ENCODE measurements around the gene SPACA1. TPM values are rescaled to one million over a fixed set of nuclear protein-coding genes. Genes with fewer than 3 reads are reported as not detected.

SPACA1 gene
- polyA plus RNA-seq, 1 donor from 2014 or later = not detected

DNA sequence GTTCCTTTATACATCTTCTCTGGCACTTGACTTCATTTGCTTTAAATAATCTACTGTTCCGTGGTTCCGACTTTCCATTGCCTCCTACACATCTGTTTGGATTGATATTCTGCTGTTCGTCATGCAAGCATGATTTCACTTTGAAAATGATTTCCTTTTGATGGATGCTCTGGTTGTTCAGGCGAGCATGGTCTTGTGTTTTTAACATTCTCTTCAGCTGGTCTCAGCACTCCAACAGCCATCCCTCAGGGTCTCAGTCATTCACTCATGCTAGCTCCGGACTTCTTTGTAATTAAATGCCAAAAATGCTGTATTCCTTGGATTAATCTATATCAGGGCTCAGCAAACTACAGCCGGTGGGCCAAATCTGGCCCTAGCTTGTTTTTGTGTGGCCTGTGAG lies 27.2 kb upstream of the SPACA1 start:
- Histone ChIP-seq H3K4me2 (ENCODE audit: low read length) (no peak overlapping the region), H3K36me3 (ENCODE audit: insufficient read depth, low read length) (no peaks in the 10 kb centered on the region), H3F3A (ENCODE audit: insufficient read depth, low read length, poor library complexity, severe bottlenecking) (no peaks in the 10 kb centered on the region), H3K79me2 (replicated peaks; ENCODE audit: insufficient read depth, low read length) (no peaks in the 10 kb centered on the region), H4K20me1 (ENCODE audit: insufficient read depth) (no peaks in the 10 kb centered on the region), H3K27ac (ENCODE audit: low read length) (no peak overlapping the region), H3K9me3 (ENCODE audit: low read length) (no peaks in the 10 kb centered on the region), H3K27me3 (ENCODE audit: insufficient read depth, low read depth, low read length) (no peaks in the 10 kb centered on the region), H3K9ac (ENCODE audit: low read length) (no peak overlapping the region), H3K9me2 (ENCODE audit: insufficient read depth, low read length) (no peaks in the 10 kb centered on the region), H2AFZ (ENCODE audit: low read depth, low read length) (no peak overlapping the region), H3K4me3 (ENCODE audit: low read length) (no peak overlapping the region)
- TF ChIP-seq RAD21 (conservative IDR thresholded peaks at IDR 0.05) (no peak), EZH2 (IDR thresholded peaks at IDR 0.05; ENCODE audit: borderline replicate concordance, insufficient read depth, low read length, poor library complexity, severe bottlenecking) (no peak), MXI1 (conservative IDR thresholded peaks at IDR 0.05; ENCODE audit: poor library complexity, severe bottlenecking) (no peak), TAF1 (IDR thresholded peaks at IDR 0.05; ENCODE audit: low read depth) (no peak), EP300 (conservative IDR thresholded peaks at IDR 0.05; ENCODE audit: poor library complexity, severe bottlenecking) (no peak), CTCF (IDR thresholded peaks at IDR 0.05; ENCODE audit: poor library complexity, severe bottlenecking) (no peak), SMC3 (conservative IDR thresholded peaks at IDR 0.05; ENCODE audit: poor library complexity) (no peak), POLR2AphosphoS5 (IDR thresholded peaks at IDR 0.05) (no peak), REST (IDR thresholded peaks at IDR 0.05; ENCODE audit: borderline replicate concordance) (no peak)

DNA sequence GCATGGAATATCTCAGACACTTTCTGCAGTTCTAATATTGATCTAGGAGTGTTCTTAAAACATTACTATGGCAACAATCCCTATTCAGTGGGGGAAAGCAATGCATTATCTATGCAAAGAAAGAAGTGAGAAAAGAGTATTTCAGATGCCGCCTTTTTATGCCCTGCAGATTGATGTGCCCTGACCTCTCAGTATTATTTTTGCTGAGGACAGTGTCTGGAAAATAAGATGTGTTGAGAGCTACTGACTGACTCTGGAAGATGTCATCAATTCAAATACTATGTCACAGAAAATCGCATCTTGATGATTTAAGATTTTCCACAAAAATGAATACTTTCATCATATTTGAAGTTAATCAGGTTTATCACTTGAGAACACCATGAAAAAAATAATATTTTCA lies 22.9 kb upstream of the SPACA1 start:
- no peak for TF ChIP-seq TAF1 (IDR thresholded peaks at IDR 0.05; ENCODE audit: low read depth)
- no peak for TF ChIP-seq SMC3 (conservative IDR thresholded peaks at IDR 0.05; ENCODE audit: poor library complexity)
- TF ChIP-seq MXI1 (conservative IDR thresholded peaks at IDR 0.05; ENCODE audit: poor library complexity, severe bottlenecking) = no peak
- no peak for TF ChIP-seq POLR2AphosphoS5 (IDR thresholded peaks at IDR 0.05)
- TF ChIP-seq CTCF (IDR thresholded peaks at IDR 0.05; ENCODE audit: poor library complexity, severe bottlenecking) = no peak
- TF ChIP-seq REST (IDR thresholded peaks at IDR 0.05; ENCODE audit: borderline replicate concordance) = no peak
- no peaks in the 10 kb centered on the region for H3K9me2 ChIP-seq (ENCODE audit: insufficient read depth, low read length)
- no peaks in the 10 kb centered on the region for H3K36me3 ChIP-seq (ENCODE audit: insufficient read depth, low read length)
- no peak overlapping the region for H3K4me2 ChIP-seq (ENCODE audit: low read length)
- H3K27me3 ChIP-seq (ENCODE audit: insufficient read depth, low read depth, low read length) = no peaks in the 10 kb centered on the region
- H2AFZ ChIP-seq (ENCODE audit: low read depth, low read length) = no peak overlapping the region
- H3K9me3 ChIP-seq (ENCODE audit: low read length) = peaks cover 8% of the 10 kb centered on the region
- H3K27ac ChIP-seq (ENCODE audit: low read length) = no peak overlapping the region
- H3K4me3 ChIP-seq (ENCODE audit: low read length) = no peak overlapping the region
- no peaks in the 10 kb centered on the region for H3K79me2 ChIP-seq (replicated peaks; ENCODE audit: insufficient read depth, low read length)
- no peaks in the 10 kb centered on the region for H3F3A ChIP-seq (ENCODE audit: insufficient read depth, low read length, poor library complexity, severe bottlenecking)
- H3K9ac ChIP-seq (ENCODE audit: low read length) = no peak overlapping the region
- no peaks in the 10 kb centered on the region for H4K20me1 ChIP-seq (ENCODE audit: insufficient read depth)
